Hematopoietic multipotent progenitor cell treated with erythropoietin and hydrocortisone succinate and interleukin-3 and kit ligand, for 6 days (in vitro differentiated cells): ENCODE results near the gene FUOM.

Source experiments
- DNase-seq: peaks from one replicate; pipeline ENCODE4 v3.0.0-alpha.2; 2015

The FUOM gene

GRCh38 chr10:133357285-133358161, at the start of gene FUOM:
FUOM (minus strand) TSS chr10:133358019; CDS start chr10:133358007, 12 bp downstream.
- DNase-seq: peak; percentile 67

GRCh38 chr10:133405844-133406527, 48.2 kb upstream of the FUOM start:
- DNase-seq: no peak

- no peak for DNase-seq
Measured at GRCh38 chr10:133405272-133405671, 47.5 kb upstream of the FUOM start.

GRCh38 chr10:133403784-133404183, 46.0 kb upstream of the FUOM start:
- DNase-seq: no peak

GRCh38 chr10:133403359-133403758, 45.5 kb upstream of the FUOM start:
- DNase-seq: no peak

GRCh38 chr10:133401981-133402725, 44.3 kb upstream of the FUOM start:
- DNase-seq: no peak

- DNase-seq: no peak
Measured at GRCh38 chr10:133401500-133401899, 43.7 kb upstream of the FUOM start.

- DNase-seq: no peak
Measured at GRCh38 chr10:133400624-133401424, 43.0 kb upstream of the FUOM start.

- no peak for DNase-seq
Measured at GRCh38 chr10:133399123-133399601, 41.3 kb upstream of the FUOM start.

- no peak for DNase-seq
Measured at GRCh38 chr10:133397938-133398337, 40.1 kb upstream of the FUOM start.

GRCh38 chr10:133396035-133396624, 38.3 kb upstream of the FUOM start:
- no peak for DNase-seq

GRCh38 chr10:133394801-133395221, 37.0 kb upstream of the FUOM start:
- peak; percentile 36 for DNase-seq

- peak; percentile 96 for DNase-seq
Measured at GRCh38 chr10:133394064-133394663, 36.3 kb upstream of the FUOM start, which contains the start of gene MTG1. MTG1 (plus strand) TSS chr10:133394157; CDS start chr10:133394221, 64 bp downstream.

- no peak for DNase-seq
Measured at GRCh38 chr10:133393401-133394063, 35.7 kb upstream of the FUOM start.

GRCh38 chr10:133391761-133392518, 34.1 kb upstream of the FUOM start:
- DNase-seq: no peak

- no peak for DNase-seq
Measured at GRCh38 chr10:133391249-133391635, 33.4 kb upstream of the FUOM start.

GRCh38 chr10:133390597-133391248, 32.9 kb upstream of the FUOM start:
- no peak for DNase-seq

GRCh38 chr10:133388973-133389818, 31.4 kb upstream of the FUOM start:
- peak; percentile 51 for DNase-seq
